ENCODE measurements around the gene ETNK2. TPM values are rescaled to one million over a fixed set of nuclear protein-coding genes. Genes with fewer than 3 reads are reported as not detected.

ETNK2 gene
- total and polyA plus RNA-seq, 4 donors = 24.5 to 119 (median 78.8) TPM

GRCh38 chr1:204155881-204156280 is 4.0 kb upstream of the ETNK2 start:
- Histone ChIP-seq H3K27me3 (ENCODE audit: control insufficient read depth in 4 of 4, insufficient read depth in 4 of 4, low read length in 3 of 4) (no peaks in the 10 kb centered on the region), H3K36me3 (ENCODE audit: control insufficient read depth in 4 of 4, insufficient read depth in 3 of 4, low read depth in 1 of 4, low read length in 3 of 4) (no peaks in the 10 kb centered on the region), H3K4me1 (ENCODE audit: control insufficient read depth in 4 of 4, insufficient read depth in 4 of 4, low read length in 3 of 4) (peaks cover 0 to 25% (median 15%) of the 10 kb centered on the region in 4 donors), H3K9me3 (ENCODE audit: control insufficient read depth in 4 of 4, low read length in 3 of 4) (no peaks in the 10 kb centered on the region), H3K27ac (ENCODE audit: low read depth in 1 of 2, low read length in 2 of 2) (no peak overlapping the region), H3K9ac (ENCODE audit: low read depth in 1 of 2, low read length in 2 of 2) (no peak overlapping the region), H3K4me3 (ENCODE audit: low read depth in 1 of 3, low read length in 3 of 3) (no peak overlapping the region)
- DNase-seq (ENCODE audit: low spot score) = no peak
- 95% methylated on average over 10 of the region's 10 CpGs for WGBS
- no peak for TF ChIP-seq HNF4A (conservative IDR thresholded peaks at IDR 0.05)
- TF ChIP-seq YY1 (IDR thresholded peaks at IDR 0.05) = no peak
- TF ChIP-seq TAF1 (conservative IDR thresholded peaks at IDR 0.05) = no peak
- TF ChIP-seq JUND (IDR thresholded peaks at IDR 0.05) = no peak
- TF ChIP-seq CTCF (IDR thresholded peaks at IDR 0.05; ENCODE audit: low read depth, low read length, missing input control) = no peak
- TF ChIP-seq NR2F2 (IDR thresholded peaks at IDR 0.05) = no peak
- TF ChIP-seq ZBTB33 (IDR thresholded peaks at IDR 0.05) = no peak
- TF ChIP-seq RXRA (IDR thresholded peaks at IDR 0.05) = no peak
- TF ChIP-seq MAX (IDR thresholded peaks at IDR 0.05) = no peak
- TF ChIP-seq SP1 (IDR thresholded peaks at IDR 0.05) = no peak
- no peak for TF ChIP-seq EGR1 (IDR thresholded peaks at IDR 0.05; ENCODE audit: low read depth in 2 of 2)

GRCh38 chr1:204154568-204155255 is 2.9 kb upstream of the ETNK2 start:
- 95% methylated on average over 15 of the region's 15 CpGs for WGBS

More at GRCh38 chr1:204154568-204155255, 2.9 kb upstream of the ETNK2 start:
- no peak overlapping the region for H3K4me3 ChIP-seq (ENCODE audit: low read depth in 1 of 3, low read length in 3 of 3)
- H3K27ac ChIP-seq (ENCODE audit: low read depth in 1 of 2, low read length in 2 of 2) = no peak overlapping the region
- no peak overlapping the region for H3K9ac ChIP-seq (ENCODE audit: low read depth in 1 of 2, low read length in 2 of 2)
- H3K36me3 ChIP-seq (ENCODE audit: control insufficient read depth in 4 of 4, insufficient read depth in 3 of 4, low read depth in 1 of 4, low read length in 3 of 4) = no peaks in the 10 kb centered on the region
- TF ChIP-seq GABPA (IDR thresholded peaks at IDR 0.05 in 1 of 2, conservative IDR thresholded peaks at IDR 0.05 in 1 of 2) = no peak
- TF ChIP-seq RAD21 (IDR thresholded peaks at IDR 0.05) = no peak
- TF ChIP-seq YY1 (IDR thresholded peaks at IDR 0.05) = no peak
- TF ChIP-seq RXRA (IDR thresholded peaks at IDR 0.05) = no peak
- no peak for TF ChIP-seq NR2F2 (IDR thresholded peaks at IDR 0.05)
- TF ChIP-seq FOXA2 (IDR thresholded peaks at IDR 0.05) = no peak
- no peak for TF ChIP-seq CTCF (IDR thresholded peaks at IDR 0.05; ENCODE audit: low read depth, low read length, missing input control)
- H3K9me3 ChIP-seq (ENCODE audit: control insufficient read depth in 4 of 4, low read length in 3 of 4) = no peaks in the 10 kb centered on the region
- H3K4me1 ChIP-seq (ENCODE audit: control insufficient read depth in 4 of 4, insufficient read depth in 4 of 4, low read length in 3 of 4) = peaks cover 0 to 30% (median 19%) of the 10 kb centered on the region in 4 donors
- H3K27me3 ChIP-seq (ENCODE audit: control insufficient read depth in 4 of 4, insufficient read depth in 4 of 4, low read length in 3 of 4) = no peaks in the 10 kb centered on the region
- no peak for DNase-seq (ENCODE audit: low spot score)
